ENCODE data around the gene LGI2. TPM values are rescaled to one million over a fixed set of nuclear protein-coding genes. Genes with fewer than 3 reads are reported as not detected.

Gene LGI2
- polyA plus RNA-seq, 1 donor (not counting 4 experiments of a cell fraction or from before 2014, with no cell fraction given) = 0.69 TPM

DNA sequence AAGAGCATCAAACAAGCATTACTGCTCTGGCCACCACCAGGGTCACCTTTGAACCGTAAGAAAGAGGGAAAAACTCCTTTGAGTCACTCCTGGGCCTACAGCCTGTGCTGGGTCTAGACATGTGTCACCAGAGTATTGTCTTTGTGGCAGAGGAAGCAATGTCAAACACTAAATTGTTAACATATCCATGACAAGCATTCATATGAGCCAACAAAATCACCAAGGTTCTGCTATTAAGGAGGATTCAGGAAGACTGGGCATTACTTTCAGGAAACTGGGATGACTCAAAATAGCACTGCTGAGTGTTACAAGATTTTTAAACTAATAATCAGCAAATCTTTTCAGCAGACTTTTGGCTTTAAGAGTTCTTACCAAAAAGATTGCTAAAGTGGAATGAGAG, 28.1 kb downstream of the LGI2 start:
- H3K4me2 ChIP-seq (ENCODE audit: control insufficient read depth, extremely low read depth, insufficient read depth, low read depth, low read length) = no peak overlapping the region
- H3K27ac ChIP-seq (ENCODE audit: control insufficient read depth, insufficient read depth, low read length) = no peak overlapping the region
- no peak overlapping the region for H2AFZ ChIP-seq (ENCODE audit: control insufficient read depth, low read length)

GRCh38 chr4:25001509-25001908, 29.2 kb downstream of the LGI2 start:
- Histone ChIP-seq H3K9me1 (ENCODE audit: control insufficient read depth, extremely low read depth, insufficient read depth, low read length) (no peaks in the 10 kb centered on the region), H3K4me1 (ENCODE audit: control insufficient read depth, extremely low read depth, insufficient read depth, low read length) (no peaks in the 10 kb centered on the region), H4K20me1 (ENCODE audit: control insufficient read depth, extremely low read depth, insufficient read depth, low read length) (no peaks in the 10 kb centered on the region), H2AFZ (ENCODE audit: control insufficient read depth, low read length) (no peak overlapping the region), H3K9me3 (ENCODE audit: control insufficient read depth, low read depth, low read length) (no peaks in the 10 kb centered on the region), H3K4me2 (ENCODE audit: control insufficient read depth, extremely low read depth, insufficient read depth, low read depth, low read length) (no peak overlapping the region), H3K27ac (ENCODE audit: control insufficient read depth, insufficient read depth, low read length) (no peak overlapping the region), H3K36me3 (ENCODE audit: control insufficient read depth in 2 of 2, extremely low read depth in 1 of 2, insufficient read depth in 2 of 2, low read length in 2 of 2) (no peaks in the 10 kb centered on the region), H3K4me3 (ENCODE audit: control insufficient read depth in 2 of 3, extremely low read depth in 1 of 3, insufficient read depth in 2 of 3, low read depth in 1 of 3, low read length in 3 of 3) (no peak overlapping the region), H3K27me3 (ENCODE audit: control insufficient read depth, extremely low read depth, insufficient read depth, low read length) (peaks cover 13% of the 10 kb centered on the region), H3K9ac (ENCODE audit: control insufficient read depth, extremely low read depth, insufficient read depth, low read length) (no peak overlapping the region), H3K79me2 (ENCODE audit: control insufficient read depth, insufficient read depth, low read length) (no peaks in the 10 kb centered on the region)
- dilution Hi-C loops (cut with MboI; ENCODE audit: extremely low pct_ligation_motif_present, low sequenced_read_pairs) = no loop called here
- no peak for DNase-seq (ENCODE audit: low read depth, low spot score)
- no peak for FAIRE-seq
- no peak for TF ChIP-seq CTCF (optimal IDR thresholded peaks at IDR 0.05 in 1 of 3, IDR thresholded peaks at IDR 0.05 in 1 of 3, conservative IDR thresholded peaks at IDR 0.05 in 1 of 3; ENCODE audit: extremely low read depth in 1 of 3, insufficient read depth in 2 of 3, low read length in 3 of 3)
- TF ChIP-seq EZH2 (IDR thresholded peaks at IDR 0.05; ENCODE audit: low read length) = no peak

More for the DNA sequence above, 28.1 kb downstream of the LGI2 start:
- no peaks in the 10 kb centered on the region for H3K36me3 ChIP-seq (ENCODE audit: control insufficient read depth in 2 of 2, extremely low read depth in 1 of 2, insufficient read depth in 2 of 2, low read length in 2 of 2)
- H3K9me1 ChIP-seq (ENCODE audit: control insufficient read depth, extremely low read depth, insufficient read depth, low read length) = no peaks in the 10 kb centered on the region
- no peaks in the 10 kb centered on the region for H3K79me2 ChIP-seq (ENCODE audit: control insufficient read depth, insufficient read depth, low read length)
- dilution Hi-C loops (cut with MboI; ENCODE audit: extremely low pct_ligation_motif_present, low sequenced_read_pairs) = no loop called here
- no peaks in the 10 kb centered on the region for H3K4me1 ChIP-seq (ENCODE audit: control insufficient read depth, extremely low read depth, insufficient read depth, low read length)
- no peaks in the 10 kb centered on the region for H4K20me1 ChIP-seq (ENCODE audit: control insufficient read depth, extremely low read depth, insufficient read depth, low read length)
- no peak overlapping the region for H3K9ac ChIP-seq (ENCODE audit: control insufficient read depth, extremely low read depth, insufficient read depth, low read length)
- DNase-seq (ENCODE audit: low read depth, low spot score) = no peak
- no peaks in the 10 kb centered on the region for H3K9me3 ChIP-seq (ENCODE audit: control insufficient read depth, low read depth, low read length)
- no peak overlapping the region for H3K4me3 ChIP-seq (ENCODE audit: control insufficient read depth in 2 of 3, extremely low read depth in 1 of 3, insufficient read depth in 2 of 3, low read depth in 1 of 3, low read length in 3 of 3)
- peaks cover 13% of the 10 kb centered on the region for H3K27me3 ChIP-seq (ENCODE audit: control insufficient read depth, extremely low read depth, insufficient read depth, low read length)
- no peak for TF ChIP-seq EZH2 (IDR thresholded peaks at IDR 0.05; ENCODE audit: low read length)
- no peak for FAIRE-seq

- Histone ChIP-seq H3K4me1 (ENCODE audit: control insufficient read depth, extremely low read depth, insufficient read depth, low read length) (no peaks in the 10 kb centered on the region), H3K27me3 (ENCODE audit: control insufficient read depth, extremely low read depth, insufficient read depth, low read length) (peaks cover 13% of the 10 kb centered on the region), H3K4me3 (ENCODE audit: control insufficient read depth in 2 of 3, extremely low read depth in 1 of 3, insufficient read depth in 2 of 3, low read depth in 1 of 3, low read length in 3 of 3) (no peak overlapping the region), H4K20me1 (ENCODE audit: control insufficient read depth, extremely low read depth, insufficient read depth, low read length) (no peaks in the 10 kb centered on the region), H3K36me3 (ENCODE audit: control insufficient read depth in 2 of 2, extremely low read depth in 1 of 2, insufficient read depth in 2 of 2, low read length in 2 of 2) (no peaks in the 10 kb centered on the region), H3K79me2 (ENCODE audit: control insufficient read depth, insufficient read depth, low read length) (no peaks in the 10 kb centered on the region), H3K27ac (ENCODE audit: control insufficient read depth, insufficient read depth, low read length) (no peak overlapping the region), H3K4me2 (ENCODE audit: control insufficient read depth, extremely low read depth, insufficient read depth, low read depth, low read length) (no peak overlapping the region), H2AFZ (ENCODE audit: control insufficient read depth, low read length) (no peak overlapping the region), H3K9ac (ENCODE audit: control insufficient read depth, extremely low read depth, insufficient read depth, low read length) (no peak overlapping the region), H3K9me3 (ENCODE audit: control insufficient read depth, low read depth, low read length) (no peaks in the 10 kb centered on the region), H3K9me1 (ENCODE audit: control insufficient read depth, extremely low read depth, insufficient read depth, low read length) (no peaks in the 10 kb centered on the region)
- DNase-seq (ENCODE audit: low read depth, low spot score) = no peak
- FAIRE-seq = no peak
- dilution Hi-C loops (cut with MboI; ENCODE audit: extremely low pct_ligation_motif_present, low sequenced_read_pairs) = no loop called here
- TF ChIP-seq CTCF (optimal IDR thresholded peaks at IDR 0.05 in 1 of 3, IDR thresholded peaks at IDR 0.05 in 1 of 3, conservative IDR thresholded peaks at IDR 0.05 in 1 of 3; ENCODE audit: extremely low read depth in 1 of 3, insufficient read depth in 2 of 3, low read length in 3 of 3) = no peak
- no peak for TF ChIP-seq EZH2 (IDR thresholded peaks at IDR 0.05; ENCODE audit: low read length)
These were observed 30.1 kb downstream of the LGI2 start for GRCh38 chr4:25000639-25001038.
